Ishikawa (cell line): ENCODE data around the gene CAMTA2.

Experiments used
- CEBPB ChIP-seq: IDR thresholded peaks from 2 replicates; pipeline ENCODE4 v1.6.1; 2012
- CREB1 ChIP-seq: IDR thresholded peaks from 2 replicates; pipeline ENCODE4 v1.6.1; 2012; ENCODE audit warnings: low read depth
- EGR1 ChIP-seq: IDR thresholded peaks from 2 replicates; pipeline ENCODE4 v1.6.1; 2012
- EP300 ChIP-seq: IDR thresholded peaks from 2 replicates; pipeline ENCODE4 v1.6.1; 2012; ENCODE audit warnings: borderline replicate concordance
- FOXM1 ChIP-seq: IDR thresholded peaks from 2 replicates; pipeline ENCODE4 v1.6.1; 2012; ENCODE audit warnings: low read depth, borderline replicate concordance
- MAX ChIP-seq: IDR thresholded peaks from 2 replicates; pipeline ENCODE4 v1.6.1; 2012
- NFIC ChIP-seq: IDR thresholded peaks from 2 replicates; pipeline ENCODE4 v1.6.1; 2012
- RAD21 ChIP-seq: IDR thresholded peaks from 2 replicates; pipeline ENCODE4 v1.6.1; 2012; ENCODE audit warnings: low read depth
- REST ChIP-seq: IDR thresholded peaks from 2 replicates; pipeline ENCODE4 v1.6.1; 2012; ENCODE audit warnings: low read depth, mild to moderate bottlenecking
- TAF1 ChIP-seq: IDR thresholded peaks from 2 replicates; pipeline ENCODE4 v1.6.1; 2012; ENCODE audit warnings: low read depth, mild to moderate bottlenecking
- TCF12 ChIP-seq: IDR thresholded peaks from 2 replicates; pipeline ENCODE4 v1.6.1; 2012; ENCODE audit warnings: low read depth
- TEAD4 ChIP-seq: IDR thresholded peaks from 2 replicates; pipeline ENCODE4 v1.6.1; 2012
- USF1 ChIP-seq: IDR thresholded peaks from 2 replicates; pipeline ENCODE4 v1.6.1; 2012
- YY1 ChIP-seq: IDR thresholded peaks from 2 replicates; pipeline ENCODE4 v1.6.1; 2012; ENCODE audit warnings: low read depth
- ZBTB7A ChIP-seq: IDR thresholded peaks from 2 replicates; pipeline ENCODE4 v1.6.1; 2012; ENCODE audit warnings: low read depth

Gene CAMTA2

GRCh38 chr17:4987767-4988567 is 492 bp upstream of the CAMTA2 start:
- TF ChIP-seq EGR1 (no peak), REST (no peak), CEBPB (no peak), ZBTB7A (no peak), FOXM1 (no peak), RAD21 (no peak), CREB1 (no peak), YY1 (no peak), MAX (no peak), NFIC (no peak), TAF1 (no peak), USF1 (no peak), TCF12 (no peak)

- TF ChIP-seq REST (no peak), CREB1 (no peak), CEBPB (no peak)
These were observed 1.1 kb downstream of the CAMTA2 start for GRCh38 chr17:4986403-4986802.

GRCh38 chr17:4982305-4982704 is 5.2 kb downstream of the CAMTA2 start:
- TF ChIP-seq REST (no peak), MAX (no peak), NFIC (no peak), USF1 (no peak), YY1 (no peak), FOXM1 (no peak), RAD21 (no peak), ZBTB7A (no peak), TAF1 (no peak), TEAD4 (no peak), CREB1 (no peak)

- no peak for TF ChIP-seq CREB1
- TF ChIP-seq CEBPB = 0 out of 2 replicates have a peak, but pooled peaks have one; percentile 41
- no peak for TF ChIP-seq EGR1
- TF ChIP-seq EP300 = no peak
- TF ChIP-seq RAD21 = peak; percentile 51
- TF ChIP-seq TCF12 = no peak
- no peak for TF ChIP-seq YY1
- TF ChIP-seq NFIC = no peak
- no peak for TF ChIP-seq TEAD4
These were observed 6.7 kb downstream of the CAMTA2 start for GRCh38 chr17:4980644-4981216.

GRCh38 chr17:4978726-4979125 is 8.7 kb downstream of the CAMTA2 start:
- TF ChIP-seq MAX (no peak), YY1 (no peak), EP300 (no peak), RAD21 (no peak), TAF1 (no peak), NFIC (no peak), REST (no peak), USF1 (no peak), ZBTB7A (no peak), FOXM1 (no peak), CEBPB (no peak), TEAD4 (no peak), CREB1 (no peak), EGR1 (no peak), TCF12 (no peak)
